Measurements from ENCODE around the gene HOXA9.

Gene HOXA9

GRCh38 chr7:27130540-27131389 lies 34.6 kb downstream of the HOXA9 start, which contains the start of gene HOXA4:
HOXA4 (minus strand) TSS chr7:27130757; CDS start chr7:27130733, 24 bp downstream.
- ChIA-PET POLR2A (interaction anchor here (1.1 to 2.2 kb wide), 11 partner anchors 11 to 273 kb away, joined by 3 to 29 read pairs (median 6); partner anchors contain the start of genes HOXA1, HOXA5, HOXA7 and SKAP2), CTCF (interaction anchor here (0.7 to 2.7 kb wide), 12 partner anchors 9 to 923 kb away, joined by 3 to 12 read pairs (median 5); partner anchors contain the start of genes HOXA5 and HOXA6)
- H3K36me3 ChIP-seq (ENCODE audit: control insufficient read depth in 2 of 2, insufficient read depth in 1 of 2, low read length in 2 of 2): peaks cover 5 to 12% of the 10 kb centered on the region in 2 experiments; a peak in 1 of 3 replicates
- peaks cover 78% of the 10 kb centered on the region for H3K4me1 ChIP-seq (ENCODE audit: control insufficient read depth, insufficient read depth, low read length)
- peak within 1 kb of the TSS; percentile 52 for H3K4me3 ChIP-seq (ENCODE audit: low read depth, low read length)
- H3K9me3 ChIP-seq (ENCODE audit: control insufficient read depth, insufficient read depth, low read depth, low read length): no peaks in the 10 kb centered on the region
- H3K27ac ChIP-seq (ENCODE audit: extremely low read depth, low read depth, low read length): peak within 1 kb of the TSS; percentile 100
- TF ChIP-seq, protein P1, sequence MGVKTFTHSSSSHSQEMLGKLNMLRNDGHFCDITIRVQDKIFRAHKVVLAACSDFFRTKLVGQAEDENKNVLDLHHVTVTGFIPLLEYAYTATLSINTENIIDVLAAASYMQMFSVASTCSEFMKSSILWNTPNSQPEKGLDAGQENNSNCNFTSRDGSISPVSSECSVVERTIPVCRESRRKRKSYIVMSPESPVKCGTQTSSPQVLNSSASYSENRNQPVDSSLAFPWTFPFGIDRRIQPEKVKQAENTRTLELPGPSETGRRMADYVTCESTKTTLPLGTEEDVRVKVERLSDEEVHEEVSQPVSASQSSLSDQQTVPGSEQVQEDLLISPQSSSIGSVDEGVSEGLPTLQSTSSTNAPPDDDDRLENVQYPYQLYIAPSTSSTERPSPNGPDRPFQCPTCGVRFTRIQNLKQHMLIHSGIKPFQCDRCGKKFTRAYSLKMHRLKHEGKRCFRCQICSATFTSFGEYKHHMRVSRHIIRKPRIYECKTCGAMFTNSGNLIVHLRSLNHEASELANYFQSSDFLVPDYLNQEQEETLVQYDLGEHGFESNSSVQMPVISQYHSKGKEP (tag by site-specific recombination; IDR thresholded peaks at IDR 0.05): no peak
- TF ChIP-seq ZNF2 (tag by site-specific recombination; IDR thresholded peaks at IDR 0.05): no peak
- no peak for TF ChIP-seq GFI1B (tag by site-specific recombination; IDR thresholded peaks at IDR 0.05)
- no peak for TF ChIP-seq ZNF221 (tag by site-specific recombination; IDR thresholded peaks at IDR 0.05; ENCODE audit: borderline replicate concordance)
- TF ChIP-seq IKZF3 (tag by site-specific recombination; IDR thresholded peaks at IDR 0.05): peak; percentile 68; the same call in 1 of the 2 replicates
- TF ChIP-seq, protein P2, sequence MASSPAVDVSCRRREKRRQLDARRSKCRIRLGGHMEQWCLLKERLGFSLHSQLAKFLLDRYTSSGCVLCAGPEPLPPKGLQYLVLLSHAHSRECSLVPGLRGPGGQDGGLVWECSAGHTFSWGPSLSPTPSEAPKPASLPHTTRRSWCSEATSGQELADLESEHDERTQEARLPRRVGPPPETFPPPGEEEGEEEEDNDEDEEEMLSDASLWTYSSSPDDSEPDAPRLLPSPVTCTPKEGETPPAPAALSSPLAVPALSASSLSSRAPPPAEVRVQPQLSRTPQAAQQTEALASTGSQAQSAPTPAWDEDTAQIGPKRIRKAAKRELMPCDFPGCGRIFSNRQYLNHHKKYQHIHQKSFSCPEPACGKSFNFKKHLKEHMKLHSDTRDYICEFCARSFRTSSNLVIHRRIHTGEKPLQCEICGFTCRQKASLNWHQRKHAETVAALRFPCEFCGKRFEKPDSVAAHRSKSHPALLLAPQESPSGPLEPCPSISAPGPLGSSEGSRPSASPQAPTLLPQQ (tag by site-specific recombination; IDR thresholded peaks at IDR 0.05): peak; percentile 54
- TF ChIP-seq ZEB2 (tag by site-specific recombination; IDR thresholded peaks at IDR 0.05): 0 out of 2 replicates have a peak, but pooled peaks have one; percentile 59
- peak; percentile 70; the same call in 1 of the 2 replicates for TF ChIP-seq ZNF501 (tag by site-specific recombination; IDR thresholded peaks at IDR 0.05)
- TF ChIP-seq REPIN1 (tag by site-specific recombination; IDR thresholded peaks at IDR 0.05; ENCODE audit: low read depth): no peak
- no peak for TF ChIP-seq ZNF677 (tag by site-specific recombination; IDR thresholded peaks at IDR 0.05)
- no peak for TF ChIP-seq ZNF248 (tag by site-specific recombination; IDR thresholded peaks at IDR 0.05)
- no peak for TF ChIP-seq ZNF138 (tag by site-specific recombination; IDR thresholded peaks at IDR 0.05; ENCODE audit: borderline replicate concordance)
- TF ChIP-seq, protein P3, sequence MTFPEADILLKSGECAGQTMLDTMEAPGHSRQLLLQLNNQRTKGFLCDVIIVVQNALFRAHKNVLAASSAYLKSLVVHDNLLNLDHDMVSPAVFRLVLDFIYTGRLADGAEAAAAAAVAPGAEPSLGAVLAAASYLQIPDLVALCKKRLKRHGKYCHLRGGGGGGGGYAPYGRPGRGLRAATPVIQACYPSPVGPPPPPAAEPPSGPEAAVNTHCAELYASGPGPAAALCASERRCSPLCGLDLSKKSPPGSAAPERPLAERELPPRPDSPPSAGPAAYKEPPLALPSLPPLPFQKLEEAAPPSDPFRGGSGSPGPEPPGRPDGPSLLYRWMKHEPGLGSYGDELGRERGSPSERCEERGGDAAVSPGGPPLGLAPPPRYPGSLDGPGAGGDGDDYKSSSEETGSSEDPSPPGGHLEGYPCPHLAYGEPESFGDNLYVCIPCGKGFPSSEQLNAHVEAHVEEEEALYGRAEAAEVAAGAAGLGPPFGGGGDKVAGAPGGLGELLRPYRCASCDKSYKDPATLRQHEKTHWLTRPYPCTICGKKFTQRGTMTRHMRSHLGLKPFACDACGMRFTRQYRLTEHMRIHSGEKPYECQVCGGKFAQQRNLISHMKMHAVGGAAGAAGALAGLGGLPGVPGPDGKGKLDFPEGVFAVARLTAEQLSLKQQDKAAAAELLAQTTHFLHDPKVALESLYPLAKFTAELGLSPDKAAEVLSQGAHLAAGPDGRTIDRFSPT (tag by site-specific recombination; IDR thresholded peaks at IDR 0.05): peak; percentile 58; the same call in 1 of the 2 replicates
- no peak for TF ChIP-seq KLF16 (tag by site-specific recombination; IDR thresholded peaks at IDR 0.05)
- TF ChIP-seq KLF10 (tag by site-specific recombination; IDR thresholded peaks at IDR 0.05): peak; percentile 56; the same call in 1 of the 2 replicates
- peak; percentile 70 for TF ChIP-seq OSR2 (tag by site-specific recombination; IDR thresholded peaks at IDR 0.05)
- no peak for TF ChIP-seq ZNF670 (tag by site-specific recombination; IDR thresholded peaks at IDR 0.05; ENCODE audit: low read depth)
- TF ChIP-seq TCF7L2 (IDR thresholded peaks at IDR 0.05; ENCODE audit: borderline replicate concordance, low read depth, low read length): no peak
- TF ChIP-seq HOXA7 (CRISPR knock-in tag; IDR thresholded peaks at IDR 0.05; ENCODE audit: borderline replicate concordance): no peak
- no peak for TF ChIP-seq ZFP3 (tag by site-specific recombination; IDR thresholded peaks at IDR 0.05; ENCODE audit: low read depth)
- TF ChIP-seq BCL11B (tag by site-specific recombination; IDR thresholded peaks at IDR 0.05; ENCODE audit: low read depth): peak; percentile 52; the same call in 1 of the 2 replicates
- no peak for TF ChIP-seq ZSCAN16 (tag by site-specific recombination; IDR thresholded peaks at IDR 0.05)
- no peak; the same call in 1 of the 2 replicates for TF ChIP-seq ZNF391 (tag by site-specific recombination; IDR thresholded peaks at IDR 0.05; ENCODE audit: borderline replicate concordance, low read depth)
- TF ChIP-seq YY1 (tag by site-specific recombination; IDR thresholded peaks at IDR 0.05): 0 out of 2 replicates have a peak, but pooled peaks have one; percentile 36
- TF ChIP-seq, protein P4, sequence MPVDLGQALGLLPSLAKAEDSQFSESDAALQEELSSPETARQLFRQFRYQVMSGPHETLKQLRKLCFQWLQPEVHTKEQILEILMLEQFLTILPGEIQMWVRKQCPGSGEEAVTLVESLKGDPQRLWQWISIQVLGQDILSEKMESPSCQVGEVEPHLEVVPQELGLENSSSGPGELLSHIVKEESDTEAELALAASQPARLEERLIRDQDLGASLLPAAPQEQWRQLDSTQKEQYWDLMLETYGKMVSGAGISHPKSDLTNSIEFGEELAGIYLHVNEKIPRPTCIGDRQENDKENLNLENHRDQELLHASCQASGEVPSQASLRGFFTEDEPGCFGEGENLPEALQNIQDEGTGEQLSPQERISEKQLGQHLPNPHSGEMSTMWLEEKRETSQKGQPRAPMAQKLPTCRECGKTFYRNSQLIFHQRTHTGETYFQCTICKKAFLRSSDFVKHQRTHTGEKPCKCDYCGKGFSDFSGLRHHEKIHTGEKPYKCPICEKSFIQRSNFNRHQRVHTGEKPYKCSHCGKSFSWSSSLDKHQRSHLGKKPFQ (tag by site-specific recombination; IDR thresholded peaks at IDR 0.05): 0 out of 2 replicates have a peak, but pooled peaks have one; percentile 38
- TF ChIP-seq ZBTB49 (tag by site-specific recombination; IDR thresholded peaks at IDR 0.05; ENCODE audit: low read depth): no peak
- TF ChIP-seq ZNF561 (tag by site-specific recombination; IDR thresholded peaks at IDR 0.05; ENCODE audit: borderline replicate concordance): no peak
- TF ChIP-seq ZNF174 (tag by site-specific recombination; IDR thresholded peaks at IDR 0.05): no peak
